B cell (primary cell): ENCODE results near the gene SLC22A25. TPM values are rescaled to one million over a fixed set of nuclear protein-coding genes. Genes with fewer than 3 reads are reported as not detected.

Experiments
- ATAC-seq: fragments of 200-7000 bp; cut with Tn5 transposase; one replicate; pipeline ENCODE4 v1.10.0; 2021; ENCODE audit warnings: low read depth, mild to moderate bottlenecking, moderate number of reproducible peaks, moderate library complexity
- CTCF ChIA-PET: fragments of 350-600 bp; sonication (Branson Sonifier 250); formaldehyde crosslinking; loops from one replicate; lab custom pipeline; 2021; ENCODE audit warnings: antibody characterized with exemption, inconsistent platforms; lab: Charles Lee
- POLR2A ChIA-PET: fragments of 350-600 bp; sonication (Branson Sonifier 250); formaldehyde crosslinking; loops from one replicate; lab custom pipeline; 2021; ENCODE audit warnings: antibody characterized with exemption; lab: Charles Lee
- DNase-seq: peaks from one replicate; pipeline ENCODE4 v3.0.0; 2013
- H2AFZ ChIP-seq: 2 replicates; pipeline ENCODE4 v1.6.1; 2012; ENCODE audit warnings: mild to moderate bottlenecking, low read depth, low read length; ENCODE audit not compliant: insufficient read depth, poor library complexity, severe bottlenecking
- H3K27ac ChIP-seq, 2 donors: 1 replicate in 1 of 2; 2 replicates in 1 of 2; pipeline ENCODE4 v1.5.1; 2012 to 2013; ENCODE audit warnings: low read length in 2 of 2, mild to moderate bottlenecking in 2 of 2, moderate library complexity in 1 of 2
- H3K27me3 ChIP-seq, 4 experiments: fragments of 200-600 bp in 1 of 4; sonication (generic) in 1 of 4; replicated peaks in 1 of 4; 1 replicate in 2 of 4; 2 replicates in 2 of 4; pipeline versions ENCODE4 v1.6.1 to v1.7.0; 2013 to 2016; ENCODE audit warnings: low read length in 3 of 4, mild to moderate bottlenecking in 2 of 4, mixed read lengths in 1 of 4, moderate library complexity in 1 of 4; ENCODE audit not compliant: insufficient read depth in 4 of 4, control insufficient read depth in 3 of 4; ENCODE audit errors: control extremely low read depth in 1 of 4
- H3K36me3 ChIP-seq, 2 experiments: replicated peaks in 1 of 2; 1 replicate in 1 of 2; 2 replicates in 1 of 2; pipeline versions ENCODE4 v1.6.1 to v1.7.1; 2013; ENCODE audit warnings: low read length in 1 of 2; ENCODE audit not compliant: insufficient read depth in 2 of 2, control insufficient read depth in 1 of 2; ENCODE audit errors: control extremely low read depth in 1 of 2, extremely low read depth in 1 of 2
- H3K4me1 ChIP-seq, 2 donors: fragments of 200-600 bp in 1 of 2; sonication (generic) in 1 of 2; 1 replicate in 1 of 2; 2 replicates in 1 of 2; pipeline versions ENCODE4 v1.5.1 to v1.6.1; 2013 to 2017; ENCODE audit warnings: low read length in 2 of 2; ENCODE audit not compliant: control insufficient read depth in 2 of 2, insufficient read depth in 2 of 2
- H3K4me2 ChIP-seq: replicated peaks from 2 replicates; pipeline ENCODE3; 2012; ENCODE audit warnings: mild to moderate bottlenecking, low read depth, low read length; ENCODE audit not compliant: poor library complexity, severe bottlenecking
- H3K4me3 ChIP-seq, 5 experiments: fragments of 200-600 bp in 1 of 5; sonication (generic) in 1 of 5; 1 replicate in 3 of 5; 2 replicates in 2 of 5; pipeline versions ENCODE4 v1.5.1 to v1.7.0; 2011 to 2016; ENCODE audit warnings: low read length in 4 of 5, mild to moderate bottlenecking in 4 of 5, low read depth in 2 of 5, control low read depth in 1 of 5, moderate library complexity in 1 of 5; ENCODE audit not compliant: insufficient read depth in 1 of 5; ENCODE audit errors: control extremely low read depth in 1 of 5, extremely low read depth in 1 of 5
- H3K79me2 ChIP-seq: fragments of 200-600 bp; sonication (generic); one replicate; pipeline ENCODE4 v1.6.0; 2016; ENCODE audit warnings: low read length; ENCODE audit not compliant: control insufficient read depth, insufficient read depth
- H3K9ac ChIP-seq: fragments of 200-600 bp; sonication (generic); 2 replicates; pipeline ENCODE4 v1.6.1; 2017; ENCODE audit warnings: mild to moderate bottlenecking, low read length, moderate library complexity
- H3K9me3 ChIP-seq, 3 donors: one replicate each; pipeline versions ENCODE4 v1.6.1 to v1.7.1; 2013; ENCODE audit warnings: low read length in 2 of 3; ENCODE audit not compliant: control insufficient read depth in 2 of 3, insufficient read depth in 1 of 3; ENCODE audit errors: control extremely low read depth in 1 of 3
- H4K20me1 ChIP-seq: 2 replicates; pipeline ENCODE4 v1.6.0; 2012; ENCODE audit warnings: mild to moderate bottlenecking, low read length; ENCODE audit not compliant: insufficient read depth, control insufficient read depth, poor library complexity, severe bottlenecking
- H3K27ac Mint-ChIP-seq: one replicate; pipeline ENCODE4 v1.8.0; 2021; ENCODE audit warnings: mixed read lengths
- H3K27me3 Mint-ChIP-seq: one replicate; pipeline ENCODE4 v1.8.0; 2021; ENCODE audit warnings: mixed read lengths
- H3K4me1 Mint-ChIP-seq: one replicate; pipeline ENCODE4 v1.8.0; 2021; ENCODE audit warnings: mixed read lengths
- H3K4me3 Mint-ChIP-seq: one replicate; pipeline ENCODE4 v1.8.0; 2021; ENCODE audit warnings: mixed read lengths
- H3K9me3 Mint-ChIP-seq: one replicate; pipeline ENCODE4 v1.8.0; 2022; ENCODE audit warnings: mixed read lengths; ENCODE audit not compliant: insufficient read depth
- EZH2 ChIP-seq: IDR thresholded peaks from 2 replicates; pipeline ENCODE4 v1.6.1; 2012; ENCODE audit warnings: borderline replicate concordance, low read depth, mild to moderate bottlenecking, moderate library complexity, low read length; ENCODE audit not compliant: insufficient read depth, poor library complexity, severe bottlenecking
- WGBS: methylation state at CpG from one replicate; pipeline ENCODE4 v1.1.5; 2013; ENCODE audit warnings: missing lambda C conversion rate; ENCODE audit not compliant: insufficient coverage; 5-methylcytosine and 5-hydroxymethylcytosine counted together
- intact Hi-C: fragments of 100-400 bp; cut with micrococcal nuclease; formaldehyde crosslinking; loops from one replicate; pipeline ENCODE4 v1.10.0; 2022
- polyA plus RNA-seq: library from polyadenylated mRNA; depleted of rRNA; stranded (reverse); fragments of >200 nt; gene quantifications from 2 replicates; pipeline ENCODE4 v1.2.3, GENCODE V29; 2012
- total RNA-seq, 2 donors: library from RNA; stranded (reverse); fragments of 120-200 nt in 1 of 2; gene quantifications; 1 replicate in 1 of 2; 2 replicates in 1 of 2; pipeline versions ENCODE4 v1.2.3 to v1.2.4, GENCODE V29; 2013 to 2022
- TF ChIP-seq, protein P1 (sequence below): fragments of 200-600 bp; IDR thresholded peaks from one replicate; pipeline ENCODE4 v1.8.0; 2022; ENCODE audit warnings: antibody characterized with exemption, mild to moderate bottlenecking

SLC22A25 gene
- total and polyA plus RNA-seq, 2 donors (not counting 1 experiment from before 2014, with no cell fraction given) = not detected

DNA sequence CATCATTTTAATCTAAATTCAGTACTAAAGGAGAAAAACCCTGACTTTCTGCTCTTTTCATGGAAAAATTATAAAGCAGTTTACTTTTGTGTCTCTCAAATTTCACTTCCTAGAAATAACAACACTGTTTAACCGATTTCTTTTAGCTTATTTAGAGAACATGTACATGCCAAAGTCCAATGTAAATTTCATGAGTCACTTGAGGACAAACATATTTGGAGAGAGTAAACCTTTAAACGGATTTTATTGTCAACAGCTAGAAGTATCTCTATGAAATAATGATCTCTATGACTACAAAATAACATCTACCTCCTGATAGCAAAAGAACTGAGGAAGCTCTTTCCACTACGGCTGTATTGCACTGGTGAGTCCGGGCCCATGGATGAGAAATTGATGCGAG lies 46.3 kb upstream of the SLC22A25 start:
- Histone ChIP-seq H3K4me3 (no peak overlapping the region), H3K27ac (no peak overlapping the region), H3K36me3 (no peaks in the 10 kb centered on the region), H3K9ac (no peak overlapping the region), H3K9me3 (peaks cover 0 to 5% (median 2%) of the 10 kb centered on the region in 3 donors), H3K27me3 (peaks cover 0 to 1% (median 0%) of the 10 kb centered on the region in 4 experiments), H3K4me2 (no peak overlapping the region), H4K20me1 (no peaks in the 10 kb centered on the region), H3K4me1 (no peaks in the 10 kb centered on the region), H2AFZ (no peak overlapping the region), H3K79me2 (no peaks in the 10 kb centered on the region)
- H3K4me3 Mint-ChIP-seq = no peak overlapping the region
- intact Hi-C loops = no loop called here
- peaks cover 22% of the 10 kb centered on the region for H3K27me3 Mint-ChIP-seq
- H3K9me3 Mint-ChIP-seq = peaks cover 6% of the 10 kb centered on the region
- TF ChIP-seq, protein P1, sequence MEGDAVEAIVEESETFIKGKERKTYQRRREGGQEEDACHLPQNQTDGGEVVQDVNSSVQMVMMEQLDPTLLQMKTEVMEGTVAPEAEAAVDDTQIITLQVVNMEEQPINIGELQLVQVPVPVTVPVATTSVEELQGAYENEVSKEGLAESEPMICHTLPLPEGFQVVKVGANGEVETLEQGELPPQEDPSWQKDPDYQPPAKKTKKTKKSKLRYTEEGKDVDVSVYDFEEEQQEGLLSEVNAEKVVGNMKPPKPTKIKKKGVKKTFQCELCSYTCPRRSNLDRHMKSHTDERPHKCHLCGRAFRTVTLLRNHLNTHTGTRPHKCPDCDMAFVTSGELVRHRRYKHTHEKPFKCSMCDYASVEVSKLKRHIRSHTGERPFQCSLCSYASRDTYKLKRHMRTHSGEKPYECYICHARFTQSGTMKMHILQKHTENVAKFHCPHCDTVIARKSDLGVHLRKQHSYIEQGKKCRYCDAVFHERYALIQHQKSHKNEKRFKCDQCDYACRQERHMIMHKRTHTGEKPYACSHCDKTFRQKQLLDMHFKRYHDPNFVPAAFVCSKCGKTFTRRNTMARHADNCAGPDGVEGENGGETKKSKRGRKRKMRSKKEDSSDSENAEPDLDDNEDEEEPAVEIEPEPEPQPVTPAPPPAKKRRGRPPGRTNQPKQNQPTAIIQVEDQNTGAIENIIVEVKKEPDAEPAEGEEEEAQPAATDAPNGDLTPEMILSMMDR = no peak
- no peak for TF ChIP-seq EZH2
- ATAC-seq (no peak), DNase-seq (no peak)
- H3K4me1 Mint-ChIP-seq = no peaks in the 10 kb centered on the region
- CTCF ChIA-PET = no interaction called here
- no peak overlapping the region for H3K27ac Mint-ChIP-seq
- POLR2A ChIA-PET = no interaction called here
- no CpG with 5 or more reads among the region's 5 CpGs for WGBS

DNA sequence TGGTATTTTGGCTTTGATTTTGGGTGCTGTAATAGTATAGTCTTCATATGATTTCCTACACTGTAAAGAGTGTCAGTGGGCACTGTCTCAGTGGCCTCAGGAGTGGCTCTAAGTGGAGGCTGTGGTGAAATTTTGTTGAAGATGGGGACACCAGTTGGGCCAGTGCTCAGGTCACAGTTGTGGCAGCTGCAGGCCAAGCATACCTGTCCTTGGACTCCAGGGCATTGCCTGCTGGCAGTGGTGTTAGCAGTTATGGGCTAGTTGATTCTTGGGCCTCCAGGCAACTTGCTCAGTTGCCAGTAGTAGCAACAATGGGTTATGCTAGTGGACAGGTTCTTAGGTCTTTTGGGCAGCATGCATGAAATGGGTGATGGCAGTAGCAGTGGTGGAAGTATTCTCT lies 39.2 kb upstream of the SLC22A25 start:
- H3K9ac ChIP-seq = no peak overlapping the region
- Mint-ChIP-seq H3K4me3 (no peak overlapping the region), H3K4me1 (no peaks in the 10 kb centered on the region), H3K9me3 (no peaks in the 10 kb centered on the region), H3K27ac (no peak overlapping the region), H3K27me3 (peaks cover 44% of the 10 kb centered on the region)
- H3K27ac ChIP-seq = no peak overlapping the region
- H3K4me2 ChIP-seq = no peak overlapping the region
- no peak overlapping the region for H3K4me3 ChIP-seq
- no peaks in the 10 kb centered on the region for H4K20me1 ChIP-seq
- peaks cover 0 to 21% (median 12%) of the 10 kb centered on the region in 4 experiments for H3K27me3 ChIP-seq
- no peaks in the 10 kb centered on the region for H3K79me2 ChIP-seq
- H3K36me3 ChIP-seq = no peaks in the 10 kb centered on the region
- no peak overlapping the region for H2AFZ ChIP-seq
- peaks cover 0 to 3% (median 0%) of the 10 kb centered on the region in 3 donors for H3K9me3 ChIP-seq
- no peak for ATAC-seq
- no peak for DNase-seq
- no peaks in the 10 kb centered on the region for H3K4me1 ChIP-seq
- intact Hi-C loops = no loop called here
- CTCF ChIA-PET = no interaction called here
- POLR2A ChIA-PET = no interaction called here
- TF ChIP-seq, protein P1 = no peak
- no peak for TF ChIP-seq EZH2
